Measurements from ENCODE around the gene KLHL9.
"Not testable (repeated sequence)": the region's sequence is repeated elsewhere in the genome, so short reads cannot be mapped to it uniquely, and the experiment has no call there.

The KLHL9 gene

DNA sequence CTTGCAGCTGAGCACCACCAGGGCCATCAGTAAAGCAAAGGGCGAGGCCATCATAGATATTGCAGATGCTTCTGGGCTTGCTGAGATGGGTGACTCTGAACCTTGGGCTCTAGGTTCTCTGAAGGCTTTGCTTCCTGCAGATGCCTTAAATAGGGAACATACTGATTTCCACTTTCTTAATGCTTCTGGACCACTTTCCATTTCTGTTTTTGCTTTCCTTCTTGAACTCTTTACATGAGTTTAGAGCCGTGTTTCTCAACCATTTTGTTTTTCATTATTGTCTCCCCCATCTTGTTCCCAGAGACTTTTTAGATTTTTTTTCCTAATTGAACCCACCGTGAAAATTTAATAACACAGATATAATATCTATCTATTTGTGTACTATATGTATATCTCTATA is 32.8 kb upstream of the KLHL9 start, which contains the start of gene IFNA13:
TSS of gene IFNA13 (minus strand) at position 101 of the 400 bp plus-strand sequence. CDS start at position 54, 47 bp downstream.
- TF ChIP-seq ZNF423 (tag by site-specific recombination; IDR thresholded peaks at IDR 0.05): no peak
- TF ChIP-seq ZNF621 (tag by site-specific recombination; IDR thresholded peaks at IDR 0.05): no peak
- TF ChIP-seq ZNF324 (tag by site-specific recombination; IDR thresholded peaks at IDR 0.05): no peak
- TF ChIP-seq, protein P1, sequence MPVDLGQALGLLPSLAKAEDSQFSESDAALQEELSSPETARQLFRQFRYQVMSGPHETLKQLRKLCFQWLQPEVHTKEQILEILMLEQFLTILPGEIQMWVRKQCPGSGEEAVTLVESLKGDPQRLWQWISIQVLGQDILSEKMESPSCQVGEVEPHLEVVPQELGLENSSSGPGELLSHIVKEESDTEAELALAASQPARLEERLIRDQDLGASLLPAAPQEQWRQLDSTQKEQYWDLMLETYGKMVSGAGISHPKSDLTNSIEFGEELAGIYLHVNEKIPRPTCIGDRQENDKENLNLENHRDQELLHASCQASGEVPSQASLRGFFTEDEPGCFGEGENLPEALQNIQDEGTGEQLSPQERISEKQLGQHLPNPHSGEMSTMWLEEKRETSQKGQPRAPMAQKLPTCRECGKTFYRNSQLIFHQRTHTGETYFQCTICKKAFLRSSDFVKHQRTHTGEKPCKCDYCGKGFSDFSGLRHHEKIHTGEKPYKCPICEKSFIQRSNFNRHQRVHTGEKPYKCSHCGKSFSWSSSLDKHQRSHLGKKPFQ (tag by site-specific recombination; IDR thresholded peaks at IDR 0.05): no peak
- no peak within 1 kb of the TSS for H3K27ac ChIP-seq (ENCODE audit: extremely low read depth, low read depth, low read length)
- H3K9me3 ChIP-seq (ENCODE audit: control insufficient read depth, insufficient read depth, low read depth, low read length): no peaks in the 10 kb centered on the region
- no peaks in the 10 kb centered on the region for H3K36me3 ChIP-seq (ENCODE audit: control insufficient read depth in 2 of 2, insufficient read depth in 1 of 2, low read length in 2 of 2)
- CTCF ChIA-PET: interaction anchor here (0.7 to 1.4 kb wide), 2 partner anchors 27 to 50 kb away, joined by 3 to 4 read pairs; no protein-coding TSS in a partner anchor
- no peak within 1 kb of the TSS for H3K4me3 ChIP-seq (ENCODE audit: low read depth, low read length)
- no peaks in the 10 kb centered on the region for H3K4me1 ChIP-seq (ENCODE audit: control insufficient read depth, insufficient read depth, low read length)
- POLR2A ChIA-PET: no interaction called here

DNA sequence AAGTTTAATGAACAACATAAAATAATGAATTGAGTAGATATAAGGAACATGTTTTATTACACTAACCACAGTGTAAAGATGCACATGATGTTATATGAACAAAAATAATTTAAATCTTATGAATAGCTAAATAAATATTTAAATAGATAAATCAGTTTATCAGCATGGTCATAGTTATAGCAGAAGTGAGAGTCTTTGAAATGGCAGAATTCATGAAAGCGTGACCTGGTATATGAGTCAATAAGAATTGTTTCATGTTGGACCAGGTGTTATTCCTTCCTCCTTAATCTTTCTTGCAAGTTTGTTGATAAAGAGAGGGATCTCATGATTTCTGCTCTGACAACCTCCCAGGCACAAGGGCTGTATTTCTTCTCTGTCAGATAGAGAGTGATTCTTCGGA is 32.0 kb upstream of the KLHL9 start:
- H3K36me3 ChIP-seq (ENCODE audit: control insufficient read depth in 2 of 2, insufficient read depth in 1 of 2, low read length in 2 of 2); H3K4me3 ChIP-seq (ENCODE audit: low read depth, low read length); H3K9me3 ChIP-seq (ENCODE audit: control insufficient read depth, insufficient read depth, low read depth, low read length); H3K4me1 ChIP-seq (ENCODE audit: control insufficient read depth, insufficient read depth, low read length); POLR2A ChIA-PET; H3K27ac ChIP-seq (ENCODE audit: extremely low read depth, low read depth, low read length): not testable (repeated sequence)
- CTCF ChIA-PET: interaction anchor here (0.7 kb wide), 1 partner anchor 118 kb away, joined by 4 read pairs; no protein-coding TSS in a partner anchor

DNA sequence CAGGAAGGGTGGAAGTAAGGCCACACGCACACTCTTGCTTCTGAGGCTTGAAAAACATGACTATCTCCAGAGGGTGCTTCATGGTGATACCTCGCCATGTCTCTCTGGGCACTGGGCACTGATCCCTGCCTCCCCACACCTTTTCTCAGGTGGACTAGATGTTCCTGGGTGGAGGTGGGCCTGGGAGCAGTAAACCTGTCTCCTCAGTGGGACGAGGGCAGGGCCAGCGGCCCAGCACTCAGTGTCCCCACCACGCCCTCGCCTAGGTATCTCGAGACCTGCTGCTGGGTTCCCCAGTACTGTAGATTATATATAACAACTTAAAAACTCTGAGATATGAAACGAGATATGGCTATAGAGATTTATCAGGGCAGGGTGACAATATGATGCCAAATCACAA is 27.1 kb upstream of the KLHL9 start:
- Histone ChIP-seq H3K27ac (ENCODE audit: extremely low read depth, low read depth, low read length) (no peak overlapping the region), H3K9me3 (ENCODE audit: control insufficient read depth, insufficient read depth, low read depth, low read length) (no peaks in the 10 kb centered on the region), H3K36me3 (ENCODE audit: control insufficient read depth in 2 of 2, insufficient read depth in 1 of 2, low read length in 2 of 2) (no peaks in the 10 kb centered on the region), H3K4me3 (ENCODE audit: low read depth, low read length) (no peak overlapping the region), H3K4me1 (ENCODE audit: control insufficient read depth, insufficient read depth, low read length) (no peaks in the 10 kb centered on the region)
- CTCF ChIA-PET: interaction anchor here (0.6 to 0.9 kb wide), 2 partner anchors 8 to 34 kb away, joined by 3 to 4 read pairs; no protein-coding TSS in a partner anchor
- POLR2A ChIA-PET: no interaction called here
- TF ChIP-seq, protein P2, sequence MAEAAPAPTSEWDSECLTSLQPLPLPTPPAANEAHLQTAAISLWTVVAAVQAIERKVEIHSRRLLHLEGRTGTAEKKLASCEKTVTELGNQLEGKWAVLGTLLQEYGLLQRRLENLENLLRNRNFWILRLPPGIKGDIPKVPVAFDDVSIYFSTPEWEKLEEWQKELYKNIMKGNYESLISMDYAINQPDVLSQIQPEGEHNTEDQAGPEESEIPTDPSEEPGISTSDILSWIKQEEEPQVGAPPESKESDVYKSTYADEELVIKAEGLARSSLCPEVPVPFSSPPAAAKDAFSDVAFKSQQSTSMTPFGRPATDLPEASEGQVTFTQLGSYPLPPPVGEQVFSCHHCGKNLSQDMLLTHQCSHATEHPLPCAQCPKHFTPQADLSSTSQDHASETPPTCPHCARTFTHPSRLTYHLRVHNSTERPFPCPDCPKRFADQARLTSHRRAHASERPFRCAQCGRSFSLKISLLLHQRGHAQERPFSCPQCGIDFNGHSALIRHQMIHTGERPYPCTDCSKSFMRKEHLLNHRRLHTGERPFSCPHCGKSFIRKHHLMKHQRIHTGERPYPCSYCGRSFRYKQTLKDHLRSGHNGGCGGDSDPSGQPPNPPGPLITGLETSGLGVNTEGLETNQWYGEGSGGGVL (tag by site-specific recombination; IDR thresholded peaks at IDR 0.05): no peak
- no peak for TF ChIP-seq ZNF184 (tag by site-specific recombination; IDR thresholded peaks at IDR 0.05)
- no peak for TF ChIP-seq ZNF239 (tag by site-specific recombination; IDR thresholded peaks at IDR 0.05)
- no peak for TF ChIP-seq ZNF621 (tag by site-specific recombination; IDR thresholded peaks at IDR 0.05)
- no peak for TF ChIP-seq ZNF747 (tag by site-specific recombination; IDR thresholded peaks at IDR 0.05)
- TF ChIP-seq ZNF221 (tag by site-specific recombination; IDR thresholded peaks at IDR 0.05; ENCODE audit: borderline replicate concordance): no peak

DNA sequence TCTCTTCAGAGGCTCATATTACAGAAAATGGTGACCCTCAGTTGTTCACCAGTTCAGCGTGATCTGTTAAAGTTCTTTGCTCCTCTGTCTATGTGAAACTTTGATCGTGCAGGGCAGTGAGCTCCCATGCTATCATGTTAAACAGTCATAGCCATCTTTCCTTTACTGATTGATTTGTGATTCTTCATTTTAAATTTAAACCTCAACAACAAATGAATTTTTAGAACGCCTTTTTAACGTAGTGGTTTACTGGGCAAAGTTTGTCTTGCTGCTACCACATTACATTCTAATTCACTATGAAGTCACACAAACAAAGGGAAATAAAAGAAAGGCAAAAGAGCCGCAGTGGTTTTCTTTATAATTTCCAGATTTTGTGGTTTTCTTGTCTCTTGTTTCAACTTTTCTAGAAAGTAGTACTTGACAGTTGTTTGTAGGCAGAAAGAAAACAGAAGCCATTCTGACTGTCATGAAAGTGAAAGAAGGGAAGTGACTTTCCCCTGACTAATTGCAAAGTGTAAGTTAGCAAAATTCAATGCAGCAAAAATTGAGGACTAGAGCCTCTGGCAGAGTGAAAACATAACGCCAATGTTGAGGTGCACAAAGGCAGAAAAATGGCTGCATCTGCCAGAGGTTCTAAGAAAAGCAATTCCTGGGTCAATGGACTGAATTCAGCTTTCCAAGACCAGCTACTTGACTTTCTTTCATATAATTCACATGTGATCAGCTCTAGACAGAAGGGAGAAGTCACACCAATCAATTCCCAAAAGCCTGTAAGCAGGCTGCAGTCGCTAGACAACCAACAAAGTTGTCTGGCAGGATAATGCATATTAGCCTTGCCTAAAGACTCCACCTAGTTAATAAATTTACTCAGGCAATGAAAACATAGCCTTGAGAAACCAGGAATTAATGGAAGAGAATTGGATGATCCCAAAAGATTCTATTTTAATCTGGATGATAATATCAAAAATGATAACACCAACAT is 22.6 kb upstream of the KLHL9 start:
- H3K36me3 ChIP-seq (ENCODE audit: control insufficient read depth in 2 of 2, insufficient read depth in 1 of 2, low read length in 2 of 2): no peaks in the 10 kb centered on the region
- no peaks in the 10 kb centered on the region for H3K4me1 ChIP-seq (ENCODE audit: control insufficient read depth, insufficient read depth, low read length)
- ChIA-PET CTCF (no interaction called here), POLR2A (no interaction called here)
- H3K4me3 ChIP-seq (ENCODE audit: low read depth, low read length): no peak overlapping the region
- H3K9me3 ChIP-seq (ENCODE audit: control insufficient read depth, insufficient read depth, low read depth, low read length): no peaks in the 10 kb centered on the region
- H3K27ac ChIP-seq (ENCODE audit: extremely low read depth, low read depth, low read length): no peak overlapping the region
- no peak for TF ChIP-seq ZNF791 (tag by site-specific recombination; IDR thresholded peaks at IDR 0.05)
- TF ChIP-seq, protein P3, sequence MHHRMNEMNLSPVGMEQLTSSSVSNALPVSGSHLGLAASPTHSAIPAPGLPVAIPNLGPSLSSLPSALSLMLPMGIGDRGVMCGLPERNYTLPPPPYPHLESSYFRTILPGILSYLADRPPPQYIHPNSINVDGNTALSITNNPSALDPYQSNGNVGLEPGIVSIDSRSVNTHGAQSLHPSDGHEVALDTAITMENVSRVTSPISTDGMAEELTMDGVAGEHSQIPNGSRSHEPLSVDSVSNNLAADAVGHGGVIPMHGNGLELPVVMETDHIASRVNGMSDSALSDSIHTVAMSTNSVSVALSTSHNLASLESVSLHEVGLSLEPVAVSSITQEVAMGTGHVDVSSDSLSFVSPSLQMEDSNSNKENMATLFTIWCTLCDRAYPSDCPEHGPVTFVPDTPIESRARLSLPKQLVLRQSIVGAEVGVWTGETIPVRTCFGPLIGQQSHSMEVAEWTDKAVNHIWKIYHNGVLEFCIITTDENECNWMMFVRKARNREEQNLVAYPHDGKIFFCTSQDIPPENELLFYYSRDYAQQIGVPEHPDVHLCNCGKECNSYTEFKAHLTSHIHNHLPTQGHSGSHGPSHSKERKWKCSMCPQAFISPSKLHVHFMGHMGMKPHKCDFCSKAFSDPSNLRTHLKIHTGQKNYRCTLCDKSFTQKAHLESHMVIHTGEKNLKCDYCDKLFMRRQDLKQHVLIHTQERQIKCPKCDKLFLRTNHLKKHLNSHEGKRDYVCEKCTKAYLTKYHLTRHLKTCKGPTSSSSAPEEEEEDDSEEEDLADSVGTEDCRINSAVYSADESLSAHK (tag by site-specific recombination; IDR thresholded peaks at IDR 0.05): no peak
- no peak for TF ChIP-seq OVOL3 (tag by site-specific recombination; IDR thresholded peaks at IDR 0.05)
- TF ChIP-seq ZNF843 (tag by site-specific recombination; IDR thresholded peaks at IDR 0.05): no peak
- TF ChIP-seq ZNF114 (tag by site-specific recombination; IDR thresholded peaks at IDR 0.05): no peak
- TF ChIP-seq, protein P4, sequence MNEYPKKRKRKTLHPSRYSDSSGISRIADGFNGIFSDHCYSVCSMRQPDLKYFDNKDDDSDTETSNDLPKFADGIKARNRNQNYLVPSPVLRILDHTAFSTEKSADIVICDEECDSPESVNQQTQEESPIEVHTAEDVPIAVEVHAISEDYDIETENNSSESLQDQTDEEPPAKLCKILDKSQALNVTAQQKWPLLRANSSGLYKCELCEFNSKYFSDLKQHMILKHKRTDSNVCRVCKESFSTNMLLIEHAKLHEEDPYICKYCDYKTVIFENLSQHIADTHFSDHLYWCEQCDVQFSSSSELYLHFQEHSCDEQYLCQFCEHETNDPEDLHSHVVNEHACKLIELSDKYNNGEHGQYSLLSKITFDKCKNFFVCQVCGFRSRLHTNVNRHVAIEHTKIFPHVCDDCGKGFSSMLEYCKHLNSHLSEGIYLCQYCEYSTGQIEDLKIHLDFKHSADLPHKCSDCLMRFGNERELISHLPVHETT (tag by site-specific recombination; IDR thresholded peaks at IDR 0.05): no peak
- no peak for TF ChIP-seq ZNF138 (tag by site-specific recombination; IDR thresholded peaks at IDR 0.05; ENCODE audit: borderline replicate concordance)
- TF ChIP-seq PRDM1 (tag by site-specific recombination; IDR thresholded peaks at IDR 0.05): peak; percentile 48; the same call in 1 of the 2 replicates
- no peak for TF ChIP-seq ZFP3 (tag by site-specific recombination; IDR thresholded peaks at IDR 0.05; ENCODE audit: low read depth)

Measured in HEK293 (cell line).